Testis (tissue), 3 donors: Measurements from ENCODE around the gene PDAP1. TPM values are rescaled to one million over a fixed set of nuclear protein-coding genes. Genes with fewer than 3 reads are reported as not detected.

Experiments used
- DNase-seq: peaks from one replicate; pipeline ENCODE4 v3.0.0-alpha.2; 2019
- H3K27ac ChIP-seq, 2 donors: fragments of 200-600 bp; sonication (generic); one replicate each; pipeline ENCODE4 v1.5.1; 2019
- H3K27me3 ChIP-seq: fragments of 200-600 bp; sonication (generic); one replicate; pipeline ENCODE4 v1.5.1; 2019
- H3K36me3 ChIP-seq: fragments of 200-600 bp; sonication (generic); one replicate; pipeline ENCODE4 v1.5.1; 2017; ENCODE audit warnings: low read depth; ENCODE audit errors: missing control alignments
- H3K4me1 ChIP-seq: fragments of 200-600 bp; sonication (generic); one replicate; pipeline ENCODE4 v1.5.1; 2019
- H3K4me3 ChIP-seq, 2 donors: fragments of 200-600 bp; sonication (generic); one replicate each; pipeline ENCODE4 v1.5.1; 2017 to 2019
- H3K9me3 ChIP-seq: fragments of 200-600 bp; sonication (generic); one replicate; pipeline ENCODE4 v1.5.1; 2017
- CTCF ChIP-seq, 3 experiments: fragments of 450-650 bp in 2 of 3; fragments of 200-600 bp in 1 of 3; sonication (generic) in 1 of 3; IDR thresholded peaks; one replicate each; pipeline ENCODE4 v1.5.1; 2016 to 2019; ENCODE audit warnings: antibody characterized with exemption in 3 of 3, mild to moderate bottlenecking in 2 of 3, moderate library complexity in 1 of 3
- POLR2A ChIP-seq: fragments of 450-650 bp; IDR thresholded peaks from one replicate; pipeline ENCODE4 v1.6.1; 2017; ENCODE audit warnings: antibody characterized with exemption, mild to moderate bottlenecking, moderate library complexity
- WGBS, 2 donors: methylation state at CpG; one replicate each; pipeline ENCODE4 v1.1.5; 2018; 5-methylcytosine and 5-hydroxymethylcytosine counted together
- intact Hi-C: fragments of 100-400 bp; cut with DNase I; formaldehyde crosslinking; loops from one replicate; pipeline ENCODE4 v1.15.1; 2023; ENCODE audit warnings: low total_unique reads
- polyA plus RNA-seq: library from polyadenylated mRNA; stranded (reverse); fragments of 350-450 nt; fragmentation: Illumina TruSeq; extraction: RNeasy Lipid Tissue Mini Kit (QIAGEN cat#74804); gene quantifications from one replicate; pipeline ENCODE4 v1.2.3, GENCODE V29; 2014; ENCODE audit warnings: low read depth, low replicate concordance; ENCODE audit not compliant: insufficient read depth
- total RNA-seq, 2 donors: library from RNA; depleted of rRNA; stranded (reverse); fragments of >200 nt; gene quantifications; one replicate each; pipeline ENCODE4 v1.2.3, GENCODE V29; 2016

Gene PDAP1
- total and polyA plus RNA-seq, 3 donors from 2014 or later, result 50.5 to 126 (median 74.0) TPM

- H3K36me3 ChIP-seq, result no peaks in the 10 kb centered on the region
- no peaks in the 10 kb centered on the region for H3K9me3 ChIP-seq
- DNase-seq, result no peak
- no peak overlapping the region for H3K27ac ChIP-seq
- TF ChIP-seq CTCF (IDR thresholded peaks at IDR 0.05) (no peak), POLR2A (no peak)
- H3K4me1 ChIP-seq, result peaks cover 2% of the 10 kb centered on the region
- intact Hi-C loops, result no loop called here
- 75 to 79% methylated on average over 6 of the region's 6 CpGs for WGBS, 2 donors
- no peak overlapping the region for H3K4me3 ChIP-seq
- H3K27me3 ChIP-seq, result no peaks in the 10 kb centered on the region
Observed at GRCh38 chr7:99399597-99399996, 8.8 kb downstream of the PDAP1 start.

GRCh38 chr7:99398891-99399445, 9.4 kb downstream of the PDAP1 start:
- TF ChIP-seq POLR2A, result no peak
- no peak for TF ChIP-seq CTCF (IDR thresholded peaks at IDR 0.05)
- no peaks in the 10 kb centered on the region for H3K27me3 ChIP-seq
- intact Hi-C loops, result no loop called here
- no peaks in the 10 kb centered on the region for H3K36me3 ChIP-seq
- no peaks in the 10 kb centered on the region for H3K9me3 ChIP-seq
- H3K27ac ChIP-seq, result no peak overlapping the region
- no peak overlapping the region for H3K4me3 ChIP-seq
- 46 to 73% methylated on average over 2 to 5 of the region's 5 CpGs for WGBS, 2 donors
- H3K4me1 ChIP-seq, result no peaks in the 10 kb centered on the region
- no peak for DNase-seq

- intact Hi-C loops, result no loop called here
- Histone ChIP-seq H3K9me3 (no peaks in the 10 kb centered on the region), H3K27me3 (no peaks in the 10 kb centered on the region), H3K36me3 (no peaks in the 10 kb centered on the region), H3K4me3 (no peak overlapping the region), H3K4me1 (peaks cover 4% of the 10 kb centered on the region), H3K27ac (no peak overlapping the region)
- DNase-seq, result no peak
- 80 to 86% methylated on average over 12 to 18 of the region's 18 CpGs for WGBS, 2 donors
- no peak for TF ChIP-seq CTCF (IDR thresholded peaks at IDR 0.05)
- TF ChIP-seq POLR2A, result no peak
Observed at GRCh38 chr7:99397297-99397983, 11.0 kb downstream of the PDAP1 start.

- Histone ChIP-seq H3K9me3 (no peaks in the 10 kb centered on the region), H3K27ac (no peak overlapping the region), H3K27me3 (no peaks in the 10 kb centered on the region), H3K4me1 (peaks cover 4% of the 10 kb centered on the region), H3K36me3 (no peaks in the 10 kb centered on the region), H3K4me3 (no peak overlapping the region)
- DNase-seq, result no peak
- intact Hi-C loops, result no loop called here
- 64 to 65% methylated on average over 11 to 21 of the region's 21 CpGs for WGBS, 2 donors
- TF ChIP-seq POLR2A, result no peak
- no peak for TF ChIP-seq CTCF (IDR thresholded peaks at IDR 0.05)
Observed at GRCh38 chr7:99396418-99397296, 11.7 kb downstream of the PDAP1 start.
